Measurements from ENCODE around the gene RNF213.
A peak's percentile ranks its signal among the peaks of the same experiment; 100 is the strongest.

Gene RNF213

GRCh38 chr17:80260791-80261158 is at the start of gene RNF213:
RNF213 (plus strand) TSS chr17:80260852; CDS start chr17:80263682, 2,830 bp downstream.
- peak; percentile 65 for DNase-seq

GRCh38 chr17:80212109-80212508 is 48.5 kb upstream of the RNF213 start:
- no peak for DNase-seq

- no peak for DNase-seq
Observed at GRCh38 chr17:80212511-80212910, 48.1 kb upstream of the RNF213 start.

GRCh38 chr17:80212962-80213642 is 47.5 kb upstream of the RNF213 start:
- peak; percentile 11 for DNase-seq

GRCh38 chr17:80213643-80213975 is 47.0 kb upstream of the RNF213 start:
- DNase-seq = no peak

- no peak for DNase-seq
Observed at GRCh38 chr17:80214012-80214877, 46.4 kb upstream of the RNF213 start.

GRCh38 chr17:80214878-80215210 is 45.8 kb upstream of the RNF213 start:
- no peak for DNase-seq

GRCh38 chr17:80216473-80217456 is 43.9 kb upstream of the RNF213 start:
- DNase-seq = no peak

- no peak for DNase-seq
Observed at GRCh38 chr17:80217703-80218362, 42.8 kb upstream of the RNF213 start.

GRCh38 chr17:80218391-80218790 is 42.3 kb upstream of the RNF213 start:
- DNase-seq = no peak

GRCh38 chr17:80219013-80219762 is 41.5 kb upstream of the RNF213 start:
- peak; percentile 97 for DNase-seq

GRCh38 chr17:80219763-80220053 is 40.9 kb upstream of the RNF213 start:
- DNase-seq = no peak

GRCh38 chr17:80220054-80220735 is 40.5 kb upstream of the RNF213 start, which contains the start of the genes SGSH and SLC26A11:
SGSH (minus strand) TSS chr17:80220333; CDS start chr17:80220313, 20 bp downstream.
SLC26A11 (plus strand) TSS chr17:80220427; CDS start chr17:80221561, 1,134 bp downstream.
- DNase-seq = no peak

- DNase-seq = no peak
Observed at GRCh38 chr17:80220736-80221215, 39.9 kb upstream of the RNF213 start.

GRCh38 chr17:80221351-80222105 is 39.1 kb upstream of the RNF213 start:
- no peak for DNase-seq

- DNase-seq = no peak
Observed at GRCh38 chr17:80222376-80223141, 38.1 kb upstream of the RNF213 start.

- DNase-seq = no peak
Observed at GRCh38 chr17:80223142-80223815, 37.4 kb upstream of the RNF213 start.

GRCh38 chr17:80223838-80224497 is 36.7 kb upstream of the RNF213 start:
- DNase-seq = no peak
